Ovary (tissue), 3 donors: ENCODE data around the gene PEPD.

ENCODE experiments used
- POLR2A ChIP-seq: fragments of 450-650 bp; IDR thresholded peaks from one replicate; pipeline ENCODE4 v1.6.1; 2017; ENCODE audit warnings: antibody characterized with exemption, mild to moderate bottlenecking, moderate library complexity
- TF ChIP-seq, protein P1 (sequence below), 3 donors: fragments of 450-650 bp in 2 of 3; fragments of 200-600 bp in 1 of 3; IDR thresholded peaks; one replicate each; pipeline versions ENCODE4 v1.5.1 to v1.8.0; 2016 to 2022; ENCODE audit warnings: antibody characterized with exemption in 3 of 3, mild to moderate bottlenecking in 1 of 3
- donor health status: DM: no; HTN: no; CAD: no.

DNA sequence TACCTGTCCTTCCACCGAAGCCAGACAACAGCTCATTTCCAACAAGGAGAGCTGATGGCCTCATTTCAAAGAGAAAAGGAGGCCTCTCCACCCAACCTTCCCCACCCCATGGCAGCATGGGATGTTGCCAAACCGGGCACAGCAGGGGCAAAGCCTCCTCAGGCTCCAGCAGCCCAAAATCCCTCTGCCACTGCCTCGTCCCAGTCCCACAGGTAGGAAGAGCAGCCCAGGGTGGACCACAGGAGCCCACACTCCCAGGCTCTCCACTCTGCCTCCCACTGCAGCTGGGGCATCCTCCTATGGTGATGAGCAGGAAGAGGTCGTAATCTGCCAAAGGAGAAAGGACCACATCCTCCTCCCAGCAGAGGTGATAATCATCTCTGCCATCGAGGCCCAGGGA is 50.9 kb downstream of the PEPD start:
- TF ChIP-seq, protein P1, sequence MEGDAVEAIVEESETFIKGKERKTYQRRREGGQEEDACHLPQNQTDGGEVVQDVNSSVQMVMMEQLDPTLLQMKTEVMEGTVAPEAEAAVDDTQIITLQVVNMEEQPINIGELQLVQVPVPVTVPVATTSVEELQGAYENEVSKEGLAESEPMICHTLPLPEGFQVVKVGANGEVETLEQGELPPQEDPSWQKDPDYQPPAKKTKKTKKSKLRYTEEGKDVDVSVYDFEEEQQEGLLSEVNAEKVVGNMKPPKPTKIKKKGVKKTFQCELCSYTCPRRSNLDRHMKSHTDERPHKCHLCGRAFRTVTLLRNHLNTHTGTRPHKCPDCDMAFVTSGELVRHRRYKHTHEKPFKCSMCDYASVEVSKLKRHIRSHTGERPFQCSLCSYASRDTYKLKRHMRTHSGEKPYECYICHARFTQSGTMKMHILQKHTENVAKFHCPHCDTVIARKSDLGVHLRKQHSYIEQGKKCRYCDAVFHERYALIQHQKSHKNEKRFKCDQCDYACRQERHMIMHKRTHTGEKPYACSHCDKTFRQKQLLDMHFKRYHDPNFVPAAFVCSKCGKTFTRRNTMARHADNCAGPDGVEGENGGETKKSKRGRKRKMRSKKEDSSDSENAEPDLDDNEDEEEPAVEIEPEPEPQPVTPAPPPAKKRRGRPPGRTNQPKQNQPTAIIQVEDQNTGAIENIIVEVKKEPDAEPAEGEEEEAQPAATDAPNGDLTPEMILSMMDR (IDR thresholded peaks at IDR 0.05) = no peak
- TF ChIP-seq POLR2A = no peak
